GM12865 (cell line): ENCODE results near the gene PRDM5.
"Not testable (repeated sequence)": the region's sequence is repeated elsewhere in the genome, so short reads cannot be mapped to it uniquely, and the experiment has no call there.

Experiments
- DNase-seq: peaks from one replicate; pipeline ENCODE4 v3.0.0; 2010; ENCODE audit warnings: low read depth
- H3K4me3 ChIP-seq: 2 replicates; pipeline ENCODE4 v1.5.1; 2011; ENCODE audit warnings: mild to moderate bottlenecking, low read depth, low read length, control low read depth
- TF ChIP-seq, protein P1 (sequence below): IDR thresholded peaks from 2 replicates; pipeline ENCODE4 v1.5.1; 2011; ENCODE audit warnings: low read length, control low read depth, low read depth, inconsistent platforms; ENCODE audit not compliant: insufficient read depth; ENCODE audit errors: missing control alignments

Gene PRDM5

DNA sequence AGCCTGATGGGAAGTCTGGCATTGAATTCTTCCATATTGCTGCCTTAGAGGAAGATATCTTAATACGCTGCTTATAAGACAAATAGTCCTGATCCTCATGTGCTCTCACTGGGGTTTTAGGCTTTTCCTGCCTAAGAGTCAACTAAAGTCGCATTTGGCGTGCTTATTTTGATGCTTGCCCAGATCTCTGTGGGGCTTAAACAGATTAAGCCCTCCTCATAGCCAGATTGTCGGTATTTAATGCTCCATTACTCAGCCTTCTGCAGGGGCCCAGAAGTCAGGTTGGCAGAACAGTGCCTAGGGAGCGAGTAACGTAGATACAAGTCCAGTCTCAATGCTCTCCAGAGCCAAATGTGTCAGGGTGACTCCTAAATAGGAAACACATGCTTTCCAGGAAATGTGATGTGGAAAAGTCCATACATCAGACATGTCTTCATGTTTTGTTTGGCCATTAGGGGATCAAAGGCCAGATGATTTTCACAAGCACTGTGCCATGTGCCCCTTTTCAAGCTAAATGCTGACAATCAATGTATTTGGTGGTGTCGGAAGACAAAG, 262.8 kb downstream of the PRDM5 start:
- DNase-seq = no peak
- no peak overlapping the region for H3K4me3 ChIP-seq
- TF ChIP-seq, protein P1, sequence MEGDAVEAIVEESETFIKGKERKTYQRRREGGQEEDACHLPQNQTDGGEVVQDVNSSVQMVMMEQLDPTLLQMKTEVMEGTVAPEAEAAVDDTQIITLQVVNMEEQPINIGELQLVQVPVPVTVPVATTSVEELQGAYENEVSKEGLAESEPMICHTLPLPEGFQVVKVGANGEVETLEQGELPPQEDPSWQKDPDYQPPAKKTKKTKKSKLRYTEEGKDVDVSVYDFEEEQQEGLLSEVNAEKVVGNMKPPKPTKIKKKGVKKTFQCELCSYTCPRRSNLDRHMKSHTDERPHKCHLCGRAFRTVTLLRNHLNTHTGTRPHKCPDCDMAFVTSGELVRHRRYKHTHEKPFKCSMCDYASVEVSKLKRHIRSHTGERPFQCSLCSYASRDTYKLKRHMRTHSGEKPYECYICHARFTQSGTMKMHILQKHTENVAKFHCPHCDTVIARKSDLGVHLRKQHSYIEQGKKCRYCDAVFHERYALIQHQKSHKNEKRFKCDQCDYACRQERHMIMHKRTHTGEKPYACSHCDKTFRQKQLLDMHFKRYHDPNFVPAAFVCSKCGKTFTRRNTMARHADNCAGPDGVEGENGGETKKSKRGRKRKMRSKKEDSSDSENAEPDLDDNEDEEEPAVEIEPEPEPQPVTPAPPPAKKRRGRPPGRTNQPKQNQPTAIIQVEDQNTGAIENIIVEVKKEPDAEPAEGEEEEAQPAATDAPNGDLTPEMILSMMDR = no peak

DNA sequence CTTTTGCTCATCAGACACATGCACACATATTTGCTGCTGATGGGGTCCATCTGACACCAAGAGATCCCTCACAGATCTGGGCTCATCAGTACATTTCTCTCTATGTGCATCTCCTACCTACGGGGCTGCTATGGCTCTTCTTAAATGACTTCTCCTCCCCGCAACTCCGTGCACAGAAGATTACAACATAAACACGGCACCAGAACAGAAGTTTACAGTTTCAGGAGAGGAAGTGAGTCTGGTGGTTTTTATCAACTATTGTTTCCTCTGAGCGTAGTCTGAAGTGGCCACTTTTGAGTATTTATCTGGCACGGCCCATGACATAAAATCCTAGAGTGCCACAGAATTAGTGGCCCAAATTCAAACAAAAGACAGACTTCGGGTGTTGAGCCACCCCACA, 263.8 kb downstream of the PRDM5 start:
- TF ChIP-seq, protein P1 = no peak
- no peak overlapping the region for H3K4me3 ChIP-seq
- no peak for DNase-seq

DNA sequence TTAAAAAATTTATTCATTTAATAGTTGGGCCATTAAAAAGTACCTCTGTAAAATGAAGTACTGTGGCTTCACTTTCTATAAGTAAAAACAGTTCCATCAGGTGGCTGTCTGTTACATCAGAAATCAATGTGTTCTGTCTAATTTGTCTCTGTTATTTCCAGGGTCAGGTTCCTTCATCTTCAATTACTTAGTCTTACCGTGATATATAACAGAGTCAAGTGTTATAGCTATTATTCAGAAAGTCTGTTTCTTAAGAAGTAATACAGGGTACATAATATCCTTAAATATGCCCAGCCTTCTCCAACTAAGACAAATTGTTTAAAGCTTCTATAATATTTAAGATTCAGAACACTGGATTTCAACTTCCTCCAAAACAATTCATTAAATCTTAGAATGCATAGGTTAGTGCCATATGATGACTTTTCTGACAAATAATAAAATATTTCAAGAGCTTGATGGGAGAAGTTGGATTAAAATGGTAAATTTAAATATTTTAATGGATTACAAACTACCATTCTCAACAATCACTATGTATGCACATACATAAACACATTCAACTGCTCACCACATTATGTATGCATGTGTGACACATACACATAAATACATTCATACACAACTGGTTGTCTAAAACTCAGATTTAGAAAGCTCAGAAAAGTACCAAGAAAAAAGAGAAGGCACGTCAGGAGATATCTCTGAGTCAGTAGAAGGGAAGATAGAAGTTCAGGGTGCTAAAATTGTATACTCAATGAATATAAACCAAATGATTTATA, 268.5 kb downstream of the PRDM5 start:
- no peak for DNase-seq
- H3K4me3 ChIP-seq = no peak overlapping the region
- TF ChIP-seq, protein P1 = no peak

DNA sequence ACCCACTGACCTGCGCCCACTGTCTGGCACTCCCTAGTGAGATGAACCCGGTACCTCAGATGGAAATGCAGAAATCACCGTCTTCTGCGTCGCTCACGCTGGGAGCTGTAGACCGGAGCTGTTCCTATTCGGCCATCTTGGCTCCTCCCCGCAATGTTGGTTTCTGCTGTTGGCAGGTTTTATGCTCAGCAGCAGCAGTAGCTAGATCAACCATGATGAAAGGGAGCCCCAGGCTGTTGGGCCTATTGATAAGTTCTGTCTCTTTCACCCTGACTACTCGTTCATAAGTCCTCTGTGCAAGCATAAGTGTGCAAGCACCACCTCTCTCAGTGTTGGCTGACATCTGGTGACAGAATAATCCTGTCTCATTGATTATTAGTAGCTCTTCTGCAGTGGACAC, 274.2 kb downstream of the PRDM5 start:
- DNase-seq, H3K4me3 ChIP-seq: not testable (repeated sequence)
